ENCODE data around the gene PPM1B.

DNA sequence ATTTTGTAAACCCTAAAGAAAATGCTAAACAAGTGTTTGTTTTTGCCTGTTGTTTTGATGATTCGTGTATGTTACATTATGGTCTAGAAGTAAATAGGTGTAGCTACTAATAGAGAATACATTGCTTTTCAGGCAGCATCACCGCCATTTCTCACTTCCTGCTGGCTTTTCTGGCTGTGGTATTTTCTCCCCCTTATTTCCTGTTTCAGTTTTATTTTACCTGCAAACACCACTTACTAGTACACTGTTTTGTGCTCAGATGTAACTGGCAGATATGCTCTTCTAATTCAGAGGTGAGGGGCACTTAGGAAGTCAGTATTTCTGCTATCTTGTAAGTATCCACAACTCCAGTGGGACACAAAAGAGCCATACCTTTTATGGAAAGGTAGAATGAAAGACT, 68.5 kb downstream of the PPM1B start:
- TF ChIP-seq, protein P1, sequence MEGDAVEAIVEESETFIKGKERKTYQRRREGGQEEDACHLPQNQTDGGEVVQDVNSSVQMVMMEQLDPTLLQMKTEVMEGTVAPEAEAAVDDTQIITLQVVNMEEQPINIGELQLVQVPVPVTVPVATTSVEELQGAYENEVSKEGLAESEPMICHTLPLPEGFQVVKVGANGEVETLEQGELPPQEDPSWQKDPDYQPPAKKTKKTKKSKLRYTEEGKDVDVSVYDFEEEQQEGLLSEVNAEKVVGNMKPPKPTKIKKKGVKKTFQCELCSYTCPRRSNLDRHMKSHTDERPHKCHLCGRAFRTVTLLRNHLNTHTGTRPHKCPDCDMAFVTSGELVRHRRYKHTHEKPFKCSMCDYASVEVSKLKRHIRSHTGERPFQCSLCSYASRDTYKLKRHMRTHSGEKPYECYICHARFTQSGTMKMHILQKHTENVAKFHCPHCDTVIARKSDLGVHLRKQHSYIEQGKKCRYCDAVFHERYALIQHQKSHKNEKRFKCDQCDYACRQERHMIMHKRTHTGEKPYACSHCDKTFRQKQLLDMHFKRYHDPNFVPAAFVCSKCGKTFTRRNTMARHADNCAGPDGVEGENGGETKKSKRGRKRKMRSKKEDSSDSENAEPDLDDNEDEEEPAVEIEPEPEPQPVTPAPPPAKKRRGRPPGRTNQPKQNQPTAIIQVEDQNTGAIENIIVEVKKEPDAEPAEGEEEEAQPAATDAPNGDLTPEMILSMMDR (IDR thresholded peaks at IDR 0.05) = no peak
- no peak for TF ChIP-seq POLR2A (IDR thresholded peaks at IDR 0.05)

Data from heart left ventricle (tissue), 13 donors.